GM20000 (cell line): ENCODE results near the gene KLHL2.
"Not testable (repeated sequence)": the region's sequence is repeated elsewhere in the genome, so short reads cannot be mapped to it uniquely, and the experiment has no call there.

ENCODE experiments used
- DNase-seq: peaks from one replicate; pipeline ENCODE4 v3.0.0; 2012; ENCODE audit warnings: low spot score
- TF ChIP-seq, protein P1 (sequence below): IDR thresholded peaks from 2 replicates; pipeline ENCODE4 v1.5.1; 2012; ENCODE audit warnings: mild to moderate bottlenecking, control low read depth; ENCODE audit errors: extremely low read depth, missing control alignments

Gene KLHL2

GRCh38 chr4:165335163-165335703 is 127.9 kb downstream of the KLHL2 start:
- no peak for DNase-seq
- TF ChIP-seq, protein P1, sequence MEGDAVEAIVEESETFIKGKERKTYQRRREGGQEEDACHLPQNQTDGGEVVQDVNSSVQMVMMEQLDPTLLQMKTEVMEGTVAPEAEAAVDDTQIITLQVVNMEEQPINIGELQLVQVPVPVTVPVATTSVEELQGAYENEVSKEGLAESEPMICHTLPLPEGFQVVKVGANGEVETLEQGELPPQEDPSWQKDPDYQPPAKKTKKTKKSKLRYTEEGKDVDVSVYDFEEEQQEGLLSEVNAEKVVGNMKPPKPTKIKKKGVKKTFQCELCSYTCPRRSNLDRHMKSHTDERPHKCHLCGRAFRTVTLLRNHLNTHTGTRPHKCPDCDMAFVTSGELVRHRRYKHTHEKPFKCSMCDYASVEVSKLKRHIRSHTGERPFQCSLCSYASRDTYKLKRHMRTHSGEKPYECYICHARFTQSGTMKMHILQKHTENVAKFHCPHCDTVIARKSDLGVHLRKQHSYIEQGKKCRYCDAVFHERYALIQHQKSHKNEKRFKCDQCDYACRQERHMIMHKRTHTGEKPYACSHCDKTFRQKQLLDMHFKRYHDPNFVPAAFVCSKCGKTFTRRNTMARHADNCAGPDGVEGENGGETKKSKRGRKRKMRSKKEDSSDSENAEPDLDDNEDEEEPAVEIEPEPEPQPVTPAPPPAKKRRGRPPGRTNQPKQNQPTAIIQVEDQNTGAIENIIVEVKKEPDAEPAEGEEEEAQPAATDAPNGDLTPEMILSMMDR: no peak

GRCh38 chr4:165336743-165337142 is 129.4 kb downstream of the KLHL2 start:
- TF ChIP-seq, protein P1: no peak

DNA sequence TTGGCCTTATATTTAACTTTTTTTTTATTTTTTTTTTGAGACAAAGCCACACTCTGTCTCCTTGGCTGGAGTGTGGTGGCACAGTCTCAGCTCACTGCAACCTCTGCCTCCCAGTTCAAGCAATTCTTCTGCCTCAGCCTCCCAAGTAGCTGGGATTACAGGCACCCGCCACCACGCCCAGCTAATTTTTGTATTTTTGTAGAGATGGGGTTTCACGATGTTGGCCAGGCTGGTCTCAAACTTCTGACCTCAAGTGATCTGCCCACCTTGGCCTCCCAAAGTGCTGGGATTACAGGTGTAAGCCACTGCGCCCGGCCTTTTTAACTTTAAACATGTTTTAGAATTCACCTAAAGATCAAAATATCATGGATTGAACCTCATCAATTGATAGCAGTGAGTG is 135.0 kb downstream of the KLHL2 start:
- DNase-seq: not testable (repeated sequence)

More at GRCh38 chr4:165336743-165337142, 129.4 kb downstream of the KLHL2 start:
- no peak for DNase-seq

GRCh38 chr4:165343353-165344191 is 136.2 kb downstream of the KLHL2 start:
- no peak for DNase-seq
- TF ChIP-seq, protein P1: no peak

DNA sequence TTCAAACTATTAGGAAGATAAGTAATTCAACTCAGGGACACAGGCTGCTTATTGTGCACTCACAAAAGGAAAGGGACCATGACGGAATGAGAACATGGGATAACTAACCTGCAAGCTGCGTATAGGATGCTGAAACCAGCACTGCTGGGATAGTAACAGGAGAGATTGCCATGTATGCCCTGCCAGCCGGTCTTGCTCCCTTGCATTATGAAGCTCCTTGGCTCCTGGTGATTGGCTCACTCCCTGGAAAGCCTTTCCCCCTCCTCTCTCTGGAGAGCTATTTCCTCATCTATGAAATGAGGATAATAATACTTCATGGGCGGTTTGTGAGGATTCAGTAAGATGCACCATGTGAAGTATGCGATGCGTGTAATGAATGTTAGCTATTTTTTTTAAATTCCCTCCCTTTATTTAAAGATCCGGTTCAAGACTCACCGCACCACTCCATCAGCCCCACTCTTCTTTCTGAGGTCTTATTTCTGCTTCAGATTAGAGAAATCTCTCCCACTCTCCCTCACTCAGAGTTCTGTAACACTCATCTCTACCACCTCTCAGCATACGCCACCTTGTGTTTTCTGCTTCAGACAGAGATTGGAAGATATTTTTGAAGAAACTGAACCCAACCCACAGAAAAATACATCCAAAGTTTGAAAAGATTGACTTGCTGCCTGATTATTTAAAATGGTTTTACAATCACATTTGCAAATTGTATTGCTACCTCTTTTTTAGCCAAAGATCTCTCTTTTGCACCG is 138.5 kb downstream of the KLHL2 start:
- no peak for DNase-seq
- TF ChIP-seq, protein P1: no peak

- no peak for DNase-seq
- TF ChIP-seq, protein P1: no peak
Measured at GRCh38 chr4:165347647-165348569, 140.5 kb downstream of the KLHL2 start.
